Measurements from ENCODE around the gene PRODH.

PRODH gene

GRCh38 chr22:18952022-18952421, 15.9 kb upstream of the PRODH start:
- no peak for ATAC-seq
- no peak for TF ChIP-seq ISL1 (CRISPR knock-in tag; IDR thresholded peaks at IDR 0.05)
- TF ChIP-seq CSRNP3 (CRISPR knock-in tag; IDR thresholded peaks at IDR 0.05): no peak
- TF ChIP-seq BACH2 (CRISPR knock-in tag; IDR thresholded peaks at IDR 0.05; ENCODE audit: borderline replicate concordance): no peak
- no peak for TF ChIP-seq PATZ1 (CRISPR knock-in tag; IDR thresholded peaks at IDR 0.05; ENCODE audit: borderline replicate concordance)
- no peak for TF ChIP-seq POU6F1 (CRISPR knock-in tag; IDR thresholded peaks at IDR 0.05; ENCODE audit: borderline replicate concordance, low read depth)
- no peak for TF ChIP-seq TSHZ2 (CRISPR knock-in tag; IDR thresholded peaks at IDR 0.05)
- no peak for TF ChIP-seq ZNF565 (CRISPR knock-in tag; conservative IDR thresholded peaks at IDR 0.05; ENCODE audit: low read depth)
- no peak for TF ChIP-seq ZNF70 (CRISPR knock-in tag; IDR thresholded peaks at IDR 0.05)

- TF ChIP-seq PATZ1 (CRISPR knock-in tag; IDR thresholded peaks at IDR 0.05; ENCODE audit: borderline replicate concordance): no peak
- TF ChIP-seq CREB5 (CRISPR knock-in tag; IDR thresholded peaks at IDR 0.05; ENCODE audit: low read depth): no peak
- no peak for TF ChIP-seq RARB (CRISPR knock-in tag; IDR thresholded peaks at IDR 0.05)
- no peak for TF ChIP-seq CSDC2 (CRISPR knock-in tag; IDR thresholded peaks at IDR 0.05)
- TF ChIP-seq TSHZ2 (CRISPR knock-in tag; IDR thresholded peaks at IDR 0.05): no peak
- no peak for TF ChIP-seq POU6F1 (CRISPR knock-in tag; IDR thresholded peaks at IDR 0.05; ENCODE audit: borderline replicate concordance, low read depth)
- no peak for TF ChIP-seq ZFP3 (CRISPR knock-in tag; IDR thresholded peaks at IDR 0.05)
- TF ChIP-seq GLIS3 (CRISPR knock-in tag; IDR thresholded peaks at IDR 0.05): no peak
- TF ChIP-seq ESRRG (CRISPR knock-in tag; IDR thresholded peaks at IDR 0.05): no peak
- no peak for TF ChIP-seq BACH2 (CRISPR knock-in tag; IDR thresholded peaks at IDR 0.05; ENCODE audit: borderline replicate concordance)
- no peak for TF ChIP-seq ISL1 (CRISPR knock-in tag; IDR thresholded peaks at IDR 0.05)
- no peak for TF ChIP-seq ZNF8 (CRISPR knock-in tag; IDR thresholded peaks at IDR 0.05)
- no peak for TF ChIP-seq TOX (CRISPR knock-in tag; IDR thresholded peaks at IDR 0.05; ENCODE audit: borderline replicate concordance)
- TF ChIP-seq OSR1 (CRISPR knock-in tag; IDR thresholded peaks at IDR 0.05): no peak
- TF ChIP-seq TCF4 (CRISPR knock-in tag; IDR thresholded peaks at IDR 0.05; ENCODE audit: borderline replicate concordance): no peak
- TF ChIP-seq SNAI2 (CRISPR knock-in tag; IDR thresholded peaks at IDR 0.05): no peak
- no peak for ATAC-seq
Measured at GRCh38 chr22:18950141-18950540, 14.0 kb upstream of the PRODH start.

Measured in SK-N-SH treated with all-trans-retinoic acid at 6 μM for 48 hours (cell line).